ENCODE measurements around the gene ZBTB42. TPM values are rescaled to one million over a fixed set of nuclear protein-coding genes. Genes with fewer than 3 reads are reported as not detected.

Gene ZBTB42
- total RNA-seq, 1 donor from 2014 or later, result 6.9 TPM

- peaks cover 17% of the 10 kb centered on the region for H3K36me3 Mint-ChIP-seq (ENCODE audit: low read depth, unreplicated experiment)
- peaks cover 4% of the 10 kb centered on the region for H3K36me3 ChIP-seq (ENCODE audit: insufficient read depth, low read length)
Observed at GRCh38 chr14:104775073-104775489, 25.8 kb upstream of the ZBTB42 start.

GRCh38 chr14:104776481-104776880 lies 24.4 kb upstream of the ZBTB42 start:
- no peak overlapping the region for H3K9ac ChIP-seq (ENCODE audit: low read length)
- Mint-ChIP-seq H3K36me3 (ENCODE audit: low read depth, unreplicated experiment) (peaks cover 12% of the 10 kb centered on the region), H3K27me3 (ENCODE audit: low read depth, unreplicated experiment) (no peaks in the 10 kb centered on the region), H3K4me3 (ENCODE audit: unreplicated experiment) (no peak overlapping the region), H3K9me3 (ENCODE audit: unreplicated experiment) (no peaks in the 10 kb centered on the region), H3K27ac (ENCODE audit: unreplicated experiment) (no peak overlapping the region), H3K4me1 (ENCODE audit: low read depth, unreplicated experiment) (no peaks in the 10 kb centered on the region)
- H3K36me3 ChIP-seq (ENCODE audit: insufficient read depth, low read length), result no peaks in the 10 kb centered on the region
- peaks cover 12% of the 10 kb centered on the region for H3K79me2 ChIP-seq (ENCODE audit: insufficient read depth, low read length)
- H3K4me1 ChIP-seq (ENCODE audit: insufficient read depth, low read length), result no peaks in the 10 kb centered on the region
- H2AFZ ChIP-seq (ENCODE audit: low read depth, low read length), result no peak overlapping the region
- TF ChIP-seq EZH2 (IDR thresholded peaks at IDR 0.05; ENCODE audit: insufficient read depth, low read length), result no peak
- H3K4me2 ChIP-seq (ENCODE audit: low read length), result no peak overlapping the region
- no peaks in the 10 kb centered on the region for H3K27me3 ChIP-seq (ENCODE audit: insufficient read depth, low read length)
- DNase-seq (ENCODE audit: low read depth), result no peak
- no peak overlapping the region for H3K4me3 ChIP-seq (ENCODE audit: insufficient read depth, low read depth, low read length)
- no peak for FAIRE-seq
- H4K20me1 ChIP-seq (ENCODE audit: insufficient read depth, low read length), result peaks cover 59% of the 10 kb centered on the region
- no peak overlapping the region for H3K27ac ChIP-seq (ENCODE audit: low read depth, low read length)
- H3K9me3 ChIP-seq (ENCODE audit: insufficient read depth, low read depth, low read length), result no peaks in the 10 kb centered on the region

More at GRCh38 chr14:104775073-104775489, 25.8 kb upstream of the ZBTB42 start:
- H3K27me3 ChIP-seq (ENCODE audit: insufficient read depth, low read length), result no peaks in the 10 kb centered on the region
- DNase-seq (ENCODE audit: low read depth), result no peak
- H3K27ac ChIP-seq (ENCODE audit: low read depth, low read length), result no peak overlapping the region
- Mint-ChIP-seq H3K27ac (ENCODE audit: unreplicated experiment) (no peak overlapping the region), H3K27me3 (ENCODE audit: low read depth, unreplicated experiment) (no peaks in the 10 kb centered on the region), H3K4me3 (ENCODE audit: unreplicated experiment) (no peak overlapping the region), H3K4me1 (ENCODE audit: low read depth, unreplicated experiment) (no peaks in the 10 kb centered on the region), H3K9me3 (ENCODE audit: unreplicated experiment) (no peaks in the 10 kb centered on the region)
- H3K4me1 ChIP-seq (ENCODE audit: insufficient read depth, low read length), result no peaks in the 10 kb centered on the region
- no peak overlapping the region for H3K4me3 ChIP-seq (ENCODE audit: insufficient read depth, low read depth, low read length)
- TF ChIP-seq CTCF (IDR thresholded peaks at IDR 0.05; ENCODE audit: insufficient read depth, low read depth, low read length) (no peak), EZH2 (IDR thresholded peaks at IDR 0.05; ENCODE audit: insufficient read depth, low read length) (no peak)
- peaks cover 12% of the 10 kb centered on the region for H3K79me2 ChIP-seq (ENCODE audit: insufficient read depth, low read length)
- no peak overlapping the region for H3K4me2 ChIP-seq (ENCODE audit: low read length)
- FAIRE-seq, result no peak
- H2AFZ ChIP-seq (ENCODE audit: low read depth, low read length), result no peak overlapping the region
- H4K20me1 ChIP-seq (ENCODE audit: insufficient read depth, low read length), result peaks cover 50% of the 10 kb centered on the region
- H3K9ac ChIP-seq (ENCODE audit: low read length), result no peak overlapping the region
- no peaks in the 10 kb centered on the region for H3K9me3 ChIP-seq (ENCODE audit: insufficient read depth, low read depth, low read length)

- H3K4me2 ChIP-seq (ENCODE audit: low read length), result no peak overlapping the region
- H3K4me1 ChIP-seq (ENCODE audit: insufficient read depth, low read length), result no peaks in the 10 kb centered on the region
- no peaks in the 10 kb centered on the region for H3K9me3 ChIP-seq (ENCODE audit: insufficient read depth, low read depth, low read length)
- Mint-ChIP-seq H3K9me3 (ENCODE audit: unreplicated experiment) (no peaks in the 10 kb centered on the region), H3K4me1 (ENCODE audit: low read depth, unreplicated experiment) (no peaks in the 10 kb centered on the region), H3K36me3 (ENCODE audit: low read depth, unreplicated experiment) (peaks cover 12% of the 10 kb centered on the region), H3K27me3 (ENCODE audit: low read depth, unreplicated experiment) (no peaks in the 10 kb centered on the region), H3K27ac (ENCODE audit: unreplicated experiment) (no peak overlapping the region), H3K4me3 (ENCODE audit: unreplicated experiment) (no peak overlapping the region)
- no peak for DNase-seq (ENCODE audit: low read depth)
- peaks cover 12% of the 10 kb centered on the region for H3K79me2 ChIP-seq (ENCODE audit: insufficient read depth, low read length)
- H3K9ac ChIP-seq (ENCODE audit: low read length), result no peak overlapping the region
- H2AFZ ChIP-seq (ENCODE audit: low read depth, low read length), result no peak overlapping the region
- H3K27me3 ChIP-seq (ENCODE audit: insufficient read depth, low read length), result no peaks in the 10 kb centered on the region
- H4K20me1 ChIP-seq (ENCODE audit: insufficient read depth, low read length), result peaks cover 59% of the 10 kb centered on the region
- no peaks in the 10 kb centered on the region for H3K36me3 ChIP-seq (ENCODE audit: insufficient read depth, low read length)
- no peak overlapping the region for H3K4me3 ChIP-seq (ENCODE audit: insufficient read depth, low read depth, low read length)
- no peak overlapping the region for H3K27ac ChIP-seq (ENCODE audit: low read depth, low read length)
- FAIRE-seq, result no peak
- TF ChIP-seq CTCF (IDR thresholded peaks at IDR 0.05; ENCODE audit: insufficient read depth, low read depth, low read length), result no peak
- TF ChIP-seq EZH2 (IDR thresholded peaks at IDR 0.05; ENCODE audit: insufficient read depth, low read length), result no peak
Observed at GRCh38 chr14:104776961-104777807, 23.7 kb upstream of the ZBTB42 start.

Data from astrocyte (in vitro differentiated cells and primary cell).